ENCODE results near the gene ADAM22.

The ADAM22 gene

DNA sequence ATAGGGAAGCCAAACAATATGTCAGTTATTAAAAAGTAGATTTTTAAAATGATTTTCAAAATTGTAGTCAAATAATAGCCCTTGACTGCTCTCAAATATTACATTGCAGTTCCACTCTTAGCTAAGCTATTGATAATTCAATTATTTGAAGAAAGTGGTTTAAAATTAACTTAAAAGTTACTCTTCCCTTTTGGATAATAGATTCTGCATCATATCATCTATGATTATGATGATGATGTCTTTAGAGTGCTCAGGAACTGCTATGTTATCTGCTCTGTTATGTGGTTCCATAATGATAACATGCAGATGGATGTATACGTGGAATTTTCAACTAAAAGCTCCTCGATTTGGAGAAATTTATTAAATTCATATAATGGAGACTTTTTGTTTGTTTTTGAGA lies 110.0 kb downstream of the ADAM22 start:
- no peak for DNase-seq

GRCh38 chr7:88046839-88047573 lies 113.0 kb downstream of the ADAM22 start:
- DNase-seq, result no peak

GRCh38 chr7:88057655-88058054 lies 123.6 kb downstream of the ADAM22 start:
- DNase-seq, result no peak

GRCh38 chr7:88062238-88062637 lies 128.2 kb downstream of the ADAM22 start:
- no peak for DNase-seq

DNA sequence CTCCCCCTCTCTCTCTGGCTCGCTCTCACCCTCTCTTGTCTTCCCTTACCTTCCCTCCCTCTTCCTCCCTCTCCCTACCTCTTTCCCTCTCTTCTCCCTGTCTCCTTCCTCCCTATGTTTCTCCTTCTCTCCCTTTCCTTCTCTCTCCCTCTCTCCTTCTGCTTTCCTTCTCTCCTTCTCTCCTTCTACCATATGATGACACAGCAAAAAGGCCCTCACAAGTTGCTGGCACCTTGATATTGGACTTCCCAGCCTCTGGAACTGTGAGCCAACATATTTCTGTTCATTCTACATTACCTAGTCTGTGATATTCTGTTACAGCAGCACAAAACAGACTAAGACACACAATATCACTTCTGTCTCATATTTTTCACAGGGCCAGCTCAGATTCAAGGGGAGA lies 135.0 kb downstream of the ADAM22 start:
- DNase-seq, result no peak

GRCh38 chr7:88071994-88072714 lies 138.1 kb downstream of the ADAM22 start:
- DNase-seq, result no peak

DNA sequence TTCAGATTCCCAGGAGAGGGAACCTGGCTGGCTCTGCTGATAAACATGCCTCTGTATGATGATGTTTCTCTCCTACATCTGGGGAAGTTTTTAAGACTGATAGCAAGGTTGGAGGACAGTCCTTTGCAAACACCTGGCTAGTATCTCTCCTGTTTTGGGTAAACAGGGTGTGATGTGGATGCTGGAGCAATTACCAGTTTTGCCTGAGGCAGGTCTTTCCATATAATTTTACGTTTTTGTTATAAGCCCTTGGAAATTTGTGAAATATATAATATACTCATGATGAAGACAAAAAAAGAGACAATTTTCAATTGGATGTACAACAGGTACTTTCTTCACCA lies 138.6 kb downstream of the ADAM22 start:
- no peak for DNase-seq

- DNase-seq, result no peak
Measured at GRCh38 chr7:88073626-88074025, 139.6 kb downstream of the ADAM22 start.

GRCh38 chr7:88075216-88075615 lies 141.2 kb downstream of the ADAM22 start:
- no peak for DNase-seq

GRCh38 chr7:88083883-88084282 lies 149.8 kb downstream of the ADAM22 start:
- no peak for DNase-seq

GRCh38 chr7:88089561-88089960 lies 155.5 kb downstream of the ADAM22 start:
- DNase-seq, result no peak

DNA sequence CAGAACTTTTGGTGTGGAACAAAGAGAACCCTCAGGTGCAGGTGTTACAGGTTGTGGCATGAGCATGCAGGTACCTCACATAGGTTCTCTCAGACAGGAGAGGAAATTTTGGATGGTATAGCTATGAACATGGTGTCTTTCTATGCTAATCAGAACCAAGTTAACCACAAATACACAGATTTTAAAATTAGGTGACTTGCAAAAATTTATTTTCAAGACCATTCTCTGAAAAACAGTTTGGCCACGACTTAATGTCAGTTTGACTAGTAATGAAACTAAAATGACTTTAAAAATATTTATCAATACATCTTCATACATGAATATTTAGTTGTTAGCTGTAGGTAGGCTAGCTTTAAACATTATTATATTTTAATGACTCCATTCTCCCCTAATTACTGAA lies 156.2 kb downstream of the ADAM22 start:
- DNase-seq, result no peak

DNA sequence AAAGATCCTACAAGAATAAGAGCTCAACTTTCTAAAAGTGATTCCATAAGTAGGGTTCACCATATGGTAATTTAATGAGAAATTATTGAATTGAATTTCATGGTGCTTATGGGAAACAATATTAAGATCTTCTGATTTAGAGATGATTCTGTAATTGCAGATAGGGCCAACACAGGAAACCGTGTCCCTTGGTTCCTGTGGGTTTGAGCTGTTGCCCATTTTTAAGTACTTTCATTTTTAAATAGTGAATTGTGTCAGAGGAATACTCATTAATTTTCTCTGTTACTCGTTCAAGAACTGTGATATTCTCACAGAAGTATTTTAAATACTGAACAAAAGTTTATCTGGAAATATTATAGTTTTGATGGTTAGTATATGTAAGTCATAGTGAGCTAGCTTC lies 156.6 kb downstream of the ADAM22 start:
- no peak for DNase-seq

DNA sequence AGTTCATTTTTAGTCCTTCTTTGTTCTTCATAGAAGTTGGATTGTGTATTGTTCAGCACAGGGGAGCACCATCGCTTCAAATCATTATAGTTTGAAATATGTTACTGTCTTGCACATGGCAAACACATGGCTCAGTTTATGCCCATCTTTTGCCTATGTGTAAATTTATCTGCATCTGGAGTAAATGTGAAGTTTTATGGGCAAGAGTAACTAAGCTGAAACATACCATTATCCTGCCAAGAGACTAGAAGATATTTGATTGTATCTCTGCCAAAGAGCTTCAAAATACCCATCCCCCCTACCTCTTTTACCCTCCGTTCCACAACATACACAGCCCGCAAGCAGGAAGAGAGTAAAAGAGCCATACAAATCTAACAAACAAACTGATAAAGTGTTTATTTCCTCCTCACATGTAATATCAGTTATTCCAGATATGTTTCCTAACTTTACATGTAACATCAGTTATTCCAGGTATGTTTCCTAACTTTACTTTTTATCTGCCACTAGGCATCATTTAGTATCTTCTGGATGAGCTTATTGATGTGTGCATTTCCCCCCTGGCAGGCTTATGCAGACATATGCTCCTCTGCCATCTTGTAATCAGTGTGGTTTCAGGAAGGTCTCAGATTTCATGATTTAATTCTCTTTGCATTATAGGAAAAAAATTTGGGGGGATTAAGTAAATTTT lies 158.1 kb downstream of the ADAM22 start:
- DNase-seq, result no peak

DNA sequence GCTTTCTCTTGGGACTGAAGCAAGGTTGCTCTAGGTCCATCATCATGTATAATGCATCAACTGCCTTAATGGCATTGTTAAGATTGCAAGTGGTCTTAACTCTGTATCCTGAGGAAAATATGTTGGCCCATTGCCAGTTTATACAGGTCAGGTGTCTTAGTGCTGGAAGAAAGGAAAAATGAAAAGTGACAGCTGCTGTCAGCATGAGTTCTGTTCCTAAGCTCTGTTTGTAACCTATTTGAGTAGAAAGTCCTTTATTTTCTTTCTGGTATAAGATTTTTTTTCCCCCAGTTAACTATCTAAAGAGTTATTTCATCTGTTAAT lies 158.6 kb downstream of the ADAM22 start:
- DNase-seq, result peak; percentile 36

GRCh38 chr7:88101769-88102168 lies 167.7 kb downstream of the ADAM22 start:
- no peak for DNase-seq

DNA sequence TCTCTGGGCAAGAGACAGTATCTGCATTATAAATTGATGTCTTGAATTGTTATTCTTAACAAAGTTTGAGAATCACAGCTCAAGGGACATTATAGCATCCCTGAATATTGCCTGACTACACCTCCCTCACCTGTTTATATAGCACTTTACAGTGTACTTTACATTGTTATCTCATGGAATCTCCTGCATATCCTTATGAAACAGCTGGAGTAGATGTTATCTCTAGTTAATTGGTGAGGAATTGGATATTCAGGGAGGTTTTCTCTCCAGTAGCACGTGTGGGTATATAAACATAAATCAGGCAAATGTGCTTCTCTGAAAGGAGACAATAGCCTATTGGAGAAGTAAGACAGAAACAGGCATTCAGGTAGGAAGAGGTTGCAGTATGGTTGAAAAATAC lies 168.6 kb downstream of the ADAM22 start:
- no peak for DNase-seq

- no peak for DNase-seq
Measured at GRCh38 chr7:88104732-88105131, 170.7 kb downstream of the ADAM22 start.

DNA sequence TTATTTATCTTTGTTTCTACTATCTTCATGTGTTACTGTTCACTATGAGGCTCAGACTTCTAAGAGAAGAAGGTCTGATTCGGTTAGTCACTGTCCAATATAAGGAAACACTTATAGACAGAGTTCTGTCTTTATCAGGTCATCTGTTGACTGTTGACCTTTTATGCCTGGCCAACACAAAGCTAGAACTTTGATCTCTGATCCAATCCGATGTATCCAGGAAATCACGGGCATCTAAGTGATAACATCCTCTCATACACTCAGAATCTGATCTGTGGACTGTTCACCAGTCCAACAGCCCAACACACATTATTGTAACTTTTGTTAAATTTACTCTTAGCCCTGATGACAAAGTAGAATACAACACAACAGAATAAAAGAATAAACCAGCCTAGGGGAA lies 171.2 kb downstream of the ADAM22 start:
- DNase-seq, result no peak

GRCh38 chr7:88106434-88106833 lies 172.4 kb downstream of the ADAM22 start:
- no peak for DNase-seq

DNA sequence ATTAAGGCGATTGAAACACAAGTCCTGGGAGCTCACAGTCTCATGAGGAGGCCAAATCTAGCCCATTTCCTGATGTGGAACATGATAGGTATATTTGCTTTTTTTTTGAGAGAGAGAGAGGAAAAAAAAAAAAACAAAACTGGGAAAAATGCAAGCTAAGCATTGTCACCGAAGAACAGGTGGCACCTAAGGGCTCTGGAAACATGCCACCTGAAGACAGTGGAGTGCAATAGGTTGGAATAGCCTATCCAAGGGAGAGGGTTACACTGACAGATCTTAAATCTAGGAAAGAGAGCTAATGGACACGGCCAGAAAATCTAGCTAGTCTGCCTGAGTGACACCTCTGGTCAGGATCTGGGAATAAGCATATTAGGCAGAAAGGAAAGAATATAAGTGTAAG lies 175.6 kb downstream of the ADAM22 start:
- DNase-seq, result no peak

GRCh38 chr7:88111140-88111743 lies 177.2 kb downstream of the ADAM22 start:
- DNase-seq, result peak; percentile 18

DNA sequence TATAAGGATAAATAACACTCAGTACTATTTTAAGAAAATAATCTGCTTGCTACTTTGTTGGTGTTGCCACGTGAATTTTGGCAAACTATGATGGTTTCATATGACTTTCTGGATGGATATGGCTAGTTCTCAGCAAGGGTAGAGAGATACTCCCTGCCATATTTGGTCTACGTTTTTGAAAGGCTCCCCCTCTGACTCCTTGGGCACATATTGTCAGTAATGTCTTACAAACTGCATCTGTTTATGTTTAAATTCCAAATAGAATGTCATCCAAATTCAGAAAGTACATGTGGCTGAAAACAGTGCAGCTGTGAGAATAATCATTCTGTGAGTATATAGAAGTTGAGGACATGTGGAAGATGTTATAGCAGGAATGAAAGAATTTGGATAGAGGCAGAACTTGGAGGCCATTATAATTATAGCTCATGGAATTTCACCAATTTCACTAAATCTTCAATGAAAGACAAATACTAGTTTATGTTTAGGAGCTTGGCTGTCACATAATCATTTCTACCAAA lies 178.0 kb downstream of the ADAM22 start:
- DNase-seq, result no peak
